ENCODE data around the gene SERPINB2. TPM values are rescaled to one million over a fixed set of nuclear protein-coding genes. Genes with fewer than 3 reads are reported as not detected.

The SERPINB2 gene
- total RNA-seq, 1 donor = 67.6 TPM

- H3K4me3 ChIP-seq (ENCODE audit: low read depth, low read length) = no peak overlapping the region
- no peak for DNase-seq (ENCODE audit: low read depth)
Observed at GRCh38 chr18:63892566-63892965, 5.1 kb downstream of the SERPINB2 start.

DNA sequence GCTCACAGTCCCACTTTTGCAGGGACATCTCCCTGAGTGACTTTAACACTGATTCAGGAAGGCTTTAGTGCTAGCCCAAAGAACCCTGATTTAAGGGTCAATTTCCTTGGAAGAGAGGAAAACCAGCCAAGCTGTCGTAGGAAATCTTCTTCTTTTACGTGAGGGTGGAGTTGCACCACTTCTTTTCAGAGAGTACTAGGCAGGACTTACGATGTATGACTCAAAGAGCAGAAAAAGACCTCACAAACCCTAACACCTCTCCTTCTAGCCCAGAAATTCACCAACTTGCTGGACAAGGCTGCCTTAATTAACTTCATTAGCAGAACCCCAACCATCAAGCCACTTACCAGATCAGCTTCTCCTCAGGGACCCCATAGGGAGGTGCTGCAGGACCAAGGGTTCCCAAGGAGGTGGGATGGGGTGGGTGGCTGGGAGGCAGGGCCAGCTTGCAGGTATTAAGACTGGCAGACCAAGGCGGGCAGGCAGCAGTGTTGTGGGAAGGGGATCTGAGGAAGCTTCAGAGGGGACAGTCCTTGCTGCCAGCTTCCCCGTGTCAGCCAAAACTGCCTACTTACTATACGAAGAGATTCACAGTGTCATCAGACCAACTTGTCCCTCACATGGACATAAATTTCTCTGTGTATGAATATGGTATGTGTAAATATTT is 6.7 kb downstream of the SERPINB2 start:
- TF ChIP-seq, protein P1, sequence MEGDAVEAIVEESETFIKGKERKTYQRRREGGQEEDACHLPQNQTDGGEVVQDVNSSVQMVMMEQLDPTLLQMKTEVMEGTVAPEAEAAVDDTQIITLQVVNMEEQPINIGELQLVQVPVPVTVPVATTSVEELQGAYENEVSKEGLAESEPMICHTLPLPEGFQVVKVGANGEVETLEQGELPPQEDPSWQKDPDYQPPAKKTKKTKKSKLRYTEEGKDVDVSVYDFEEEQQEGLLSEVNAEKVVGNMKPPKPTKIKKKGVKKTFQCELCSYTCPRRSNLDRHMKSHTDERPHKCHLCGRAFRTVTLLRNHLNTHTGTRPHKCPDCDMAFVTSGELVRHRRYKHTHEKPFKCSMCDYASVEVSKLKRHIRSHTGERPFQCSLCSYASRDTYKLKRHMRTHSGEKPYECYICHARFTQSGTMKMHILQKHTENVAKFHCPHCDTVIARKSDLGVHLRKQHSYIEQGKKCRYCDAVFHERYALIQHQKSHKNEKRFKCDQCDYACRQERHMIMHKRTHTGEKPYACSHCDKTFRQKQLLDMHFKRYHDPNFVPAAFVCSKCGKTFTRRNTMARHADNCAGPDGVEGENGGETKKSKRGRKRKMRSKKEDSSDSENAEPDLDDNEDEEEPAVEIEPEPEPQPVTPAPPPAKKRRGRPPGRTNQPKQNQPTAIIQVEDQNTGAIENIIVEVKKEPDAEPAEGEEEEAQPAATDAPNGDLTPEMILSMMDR (IDR thresholded peaks at IDR 0.05; ENCODE audit: insufficient read depth, low read length) = no peak
- DNase-seq (ENCODE audit: low read depth) = no peak
- no peak overlapping the region for H3K4me3 ChIP-seq (ENCODE audit: low read depth, low read length)

More at GRCh38 chr18:63892566-63892965, 5.1 kb downstream of the SERPINB2 start:
- TF ChIP-seq, protein P1 (IDR thresholded peaks at IDR 0.05; ENCODE audit: insufficient read depth, low read length) = no peak

- TF ChIP-seq, protein P1 (IDR thresholded peaks at IDR 0.05; ENCODE audit: insufficient read depth, low read length) = no peak
- no peak for DNase-seq (ENCODE audit: low read depth)
- no peak overlapping the region for H3K4me3 ChIP-seq (ENCODE audit: low read depth, low read length)
Observed at GRCh38 chr18:63895190-63895589, 7.7 kb downstream of the SERPINB2 start.

DNA sequence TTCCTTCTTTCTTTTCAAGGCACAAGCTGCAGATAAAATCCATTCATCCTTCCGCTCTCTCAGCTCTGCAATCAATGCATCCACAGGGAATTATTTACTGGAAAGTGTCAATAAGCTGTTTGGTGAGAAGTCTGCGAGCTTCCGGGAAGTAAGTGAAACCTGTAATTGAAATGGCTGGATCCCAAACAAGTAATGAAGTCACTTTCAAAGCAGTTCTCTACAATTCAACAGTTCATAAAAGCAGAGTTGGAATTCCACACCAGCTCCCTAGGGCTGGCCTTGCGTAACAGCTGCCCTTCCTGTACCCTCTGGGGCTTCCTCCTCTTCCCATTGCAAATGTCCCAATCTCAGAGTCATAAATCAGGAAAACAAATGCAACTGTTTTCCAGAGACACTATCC is 9.6 kb downstream of the SERPINB2 start:
- DNase-seq (ENCODE audit: low read depth) = peak; percentile 5
- no peak overlapping the region for H3K4me3 ChIP-seq (ENCODE audit: low read depth, low read length)
- TF ChIP-seq, protein P1 (IDR thresholded peaks at IDR 0.05; ENCODE audit: insufficient read depth, low read length) = no peak

DNA sequence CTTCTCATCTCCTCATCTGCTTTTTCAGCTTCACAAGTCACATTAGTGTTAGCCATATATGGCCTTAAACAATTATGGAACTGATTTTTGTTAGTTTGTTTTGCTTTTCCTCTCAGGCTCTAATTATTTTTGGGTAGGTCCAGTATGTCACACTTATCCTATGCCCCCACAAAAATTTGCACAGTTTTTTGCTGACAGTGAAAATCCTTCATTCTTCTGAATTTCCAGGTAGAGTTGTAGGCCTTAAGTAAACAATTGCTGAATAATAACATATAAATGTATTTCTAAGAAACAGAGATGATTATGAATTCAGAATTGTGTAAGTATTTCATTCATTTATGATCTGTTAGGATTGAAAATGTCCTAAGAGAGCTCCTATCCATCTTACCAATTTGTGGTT is 11.7 kb downstream of the SERPINB2 start:
- no peak for DNase-seq (ENCODE audit: low read depth)

DNA sequence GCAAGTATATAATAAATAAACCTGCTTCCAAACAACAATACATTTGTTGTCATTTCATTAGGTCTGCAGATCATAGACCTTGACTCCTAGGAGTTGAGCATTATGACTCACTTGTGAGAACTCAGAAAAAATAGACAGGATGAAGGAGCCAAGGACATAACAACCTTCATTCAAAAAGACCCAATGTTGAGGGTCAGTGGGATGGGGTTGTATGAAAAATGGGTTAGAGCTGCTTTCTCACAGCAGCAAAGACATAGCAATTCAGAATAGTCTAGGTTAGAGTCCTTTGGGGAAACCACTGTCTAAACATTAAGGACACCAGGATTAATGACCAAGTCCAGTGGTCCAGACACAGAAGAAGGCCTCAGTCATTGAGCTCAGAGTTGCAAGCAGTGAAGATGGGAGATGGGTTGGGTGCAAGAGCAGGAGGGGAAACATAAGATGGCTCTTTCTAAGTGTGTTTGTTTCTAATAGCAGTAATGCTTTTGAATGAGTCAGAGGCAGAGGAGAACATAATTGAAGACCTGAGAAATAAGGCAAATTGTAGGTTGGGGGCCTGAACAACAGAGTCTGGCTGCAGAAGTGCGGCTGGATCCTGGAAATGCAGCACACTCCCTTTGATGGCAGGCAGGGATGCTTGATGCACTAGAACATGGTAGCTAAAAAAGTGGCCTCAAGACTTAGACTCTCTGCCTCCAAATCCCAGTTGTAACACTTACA is 16.5 kb downstream of the SERPINB2 start:
- no peak for DNase-seq (ENCODE audit: low read depth)
- TF ChIP-seq, protein P1 (IDR thresholded peaks at IDR 0.05; ENCODE audit: insufficient read depth, low read length) = no peak
- H3K4me3 ChIP-seq (ENCODE audit: low read depth, low read length) = no peak overlapping the region

More for the DNA sequence above, 11.7 kb downstream of the SERPINB2 start:
- no peak overlapping the region for H3K4me3 ChIP-seq (ENCODE audit: low read depth, low read length)
- TF ChIP-seq, protein P1 (IDR thresholded peaks at IDR 0.05; ENCODE audit: insufficient read depth, low read length) = no peak

All from fibroblast of the aortic adventitia (primary cell).